H1 (cell line): Measurements from ENCODE around the gene TTC3. TPM values are rescaled to one million over a fixed set of nuclear protein-coding genes. Genes with fewer than 3 reads are reported as not detected.

Source experiments
- CTCF ChIA-PET: fragments of 300-600 bp; sonication (Branson Sonifier 250); formaldehyde crosslinking; loops from one replicate; lab custom pipeline; 2021; ENCODE audit not compliant: partially characterized antibody; lab: Charles Lee
- POLR2A ChIA-PET: fragments of 300-600 bp; sonication (Branson Sonifier 250); formaldehyde crosslinking; loops from one replicate; lab custom pipeline; 2021; ENCODE audit warnings: inconsistent platforms; ENCODE audit not compliant: partially characterized antibody; lab: Charles Lee
- DNase-seq, 2 experiments: peaks; one replicate each; pipeline versions ENCODE4 v3.0.0 to v3.0.0-alpha.2; 2010 to 2022; ENCODE audit warnings: low spot score in 2 of 2, low read depth in 1 of 2, mixed read lengths in 1 of 2
- FAIRE-seq: peaks from 2 replicates; lab custom pipeline; 2011; peaks lifted over from hg19 to GRCh38; lab: Jason Lieb, UNC
- H2AFZ ChIP-seq: 2 replicates; pipeline ENCODE4 v1.8.1; 2012; ENCODE audit warnings: low read length, inconsistent platforms
- H2AK5ac ChIP-seq: 2 replicates; pipeline ENCODE4 v1.6.1; 2013; ENCODE audit warnings: low read depth, low read length
- H2BK120ac ChIP-seq: replicated peaks from 2 replicates; pipeline ENCODE3; 2013; ENCODE audit warnings: low read depth, low read length, inconsistent platforms
- H2BK12ac ChIP-seq: 2 replicates; pipeline ENCODE4 v1.6.1; 2013; ENCODE audit warnings: low read depth, low read length
- H2BK15ac ChIP-seq: 2 replicates; pipeline ENCODE4 v1.6.1; 2013; ENCODE audit warnings: low read length
- H2BK20ac ChIP-seq: 2 replicates; pipeline ENCODE4 v1.6.1; 2013; ENCODE audit warnings: low read length
- H2BK5ac ChIP-seq: 2 replicates; pipeline ENCODE4 v1.6.1; 2013; ENCODE audit warnings: low read depth, low read length
- H3K14ac ChIP-seq: 2 replicates; pipeline ENCODE4 v1.6.1; 2013; ENCODE audit warnings: inconsistent platforms; ENCODE audit not compliant: insufficient read length
- H3K18ac ChIP-seq: 2 replicates; pipeline ENCODE4 v1.6.1; 2013; ENCODE audit warnings: low read length; ENCODE audit errors: extremely low read depth
- H3K23ac ChIP-seq: 2 replicates; pipeline ENCODE4 v1.6.1; 2013; ENCODE audit warnings: inconsistent platforms; ENCODE audit not compliant: insufficient read length
- H3K23me2 ChIP-seq: 2 replicates; pipeline ENCODE4 v1.6.1; 2013; ENCODE audit warnings: low read depth, low read length
- H3K27ac ChIP-seq: 2 replicates; pipeline ENCODE4 v1.6.1; 2011; ENCODE audit warnings: low read depth, low read length, inconsistent platforms
- H3K27me3 ChIP-seq, 4 experiments: replicated peaks in 1 of 4; 1 replicate in 1 of 4; 2 replicates in 3 of 4; pipeline versions ENCODE4 v1.6.1 to v1.8.1; 2011 to 2013; ENCODE audit warnings: low read length in 3 of 4, mild to moderate bottlenecking in 3 of 4, inconsistent platforms in 2 of 4, mixed read lengths in 2 of 4, moderate library complexity in 1 of 4; ENCODE audit not compliant: control insufficient read depth in 3 of 4, insufficient read depth in 3 of 4; ENCODE audit errors: extremely low read depth in 1 of 4
- H3K36me3 ChIP-seq, 4 experiments: 2 replicates each; pipeline versions ENCODE4 v1.6.1 to v1.8.1; 2011 to 2013; ENCODE audit warnings: mild to moderate bottlenecking in 4 of 4, low read length in 3 of 4, moderate library complexity in 2 of 4, control low read depth in 1 of 4, inconsistent platforms in 1 of 4; ENCODE audit not compliant: insufficient read depth in 4 of 4, control insufficient read depth in 2 of 4
- H3K4ac ChIP-seq: replicated peaks from 2 replicates; pipeline ENCODE3; 2013; ENCODE audit warnings: low read length, low read depth, mixed read lengths, inconsistent platforms; ENCODE audit not compliant: insufficient read length
- H3K4me1 ChIP-seq, 4 experiments: replicated peaks in 1 of 4; 1 replicate in 1 of 4; 2 replicates in 3 of 4; pipeline versions ENCODE4 v1.6.1 to v1.8.1; 2011 to 2013; ENCODE audit warnings: low read length in 3 of 4, inconsistent platforms in 2 of 4, mixed read lengths in 1 of 4; ENCODE audit not compliant: insufficient read depth in 4 of 4, control insufficient read depth in 3 of 4
- H3K4me2 ChIP-seq, 2 experiments: 2 replicates each; pipeline versions ENCODE4 v1.6.1 to v1.8.1; 2011 to 2013; ENCODE audit warnings: low read depth in 2 of 2, low read length in 2 of 2, control low read depth in 1 of 2, inconsistent platforms in 1 of 2, mild to moderate bottlenecking in 1 of 2; ENCODE audit not compliant: insufficient read depth in 1 of 2
- H3K4me3 ChIP-seq, 4 experiments: fragments of 200-600, 300-600 bp in 1 of 4; sonication (generic), shearing (Covaris generic), sonication (Bioruptor Twin) in 1 of 4; 2 replicates each; pipeline versions ENCODE4 v1.5.1 to v1.8.1; 2011 to 2016; ENCODE audit warnings: low read length in 4 of 4, low read depth in 3 of 4, control low read depth in 2 of 4, inconsistent platforms in 2 of 4, mild to moderate bottlenecking in 2 of 4, mixed read lengths in 1 of 4, moderate library complexity in 1 of 4; ENCODE audit not compliant: insufficient read depth in 2 of 4; ENCODE audit errors: extremely low read depth in 1 of 4
- H3K56ac ChIP-seq: replicated peaks from 2 replicates; pipeline ENCODE3; 2013; ENCODE audit warnings: low read depth, mild to moderate bottlenecking, mixed read lengths, low read length, inconsistent platforms; ENCODE audit not compliant: insufficient read length
- H3K79me1 ChIP-seq: 2 replicates; pipeline ENCODE4 v1.6.1; 2013; ENCODE audit warnings: low read depth, low read length, control low read depth
- H3K79me2 ChIP-seq, 2 experiments: 2 replicates each; pipeline versions ENCODE4 v1.6.1 to v1.8.1; 2012 to 2013; ENCODE audit warnings: low read length in 2 of 2, mild to moderate bottlenecking in 2 of 2, inconsistent platforms in 1 of 2; ENCODE audit not compliant: insufficient read depth in 2 of 2, control insufficient read depth in 1 of 2
- H3K9ac ChIP-seq, 4 experiments: replicated peaks in 1 of 4; 1 replicate in 1 of 4; 2 replicates in 3 of 4; pipeline versions ENCODE4 v1.6.1 to v1.8.1; 2011 to 2013; ENCODE audit warnings: low read depth in 3 of 4, low read length in 3 of 4, control low read depth in 2 of 4, mild to moderate bottlenecking in 2 of 4, moderate library complexity in 2 of 4, inconsistent platforms in 1 of 4; ENCODE audit errors: extremely low read depth in 1 of 4
- H3K9me3 ChIP-seq, 2 experiments: 2 replicates each; pipeline versions ENCODE4 v1.6.1 to v1.8.1; 2012 to 2013; ENCODE audit warnings: mild to moderate bottlenecking in 2 of 2, moderate library complexity in 2 of 2, control low read depth in 1 of 2, inconsistent platforms in 1 of 2, low read depth in 1 of 2, low read length in 1 of 2, mixed read lengths in 1 of 2; ENCODE audit not compliant: insufficient read depth in 2 of 2
- H4K20me1 ChIP-seq, 2 experiments: replicated peaks in 1 of 2; 2 replicates each; pipeline versions ENCODE3 to v1.8.1; 2011 to 2013; ENCODE audit warnings: inconsistent platforms in 2 of 2, low read length in 2 of 2, mild to moderate bottlenecking in 1 of 2; ENCODE audit not compliant: insufficient read depth in 2 of 2, control insufficient read depth in 1 of 2
- H4K5ac ChIP-seq: 2 replicates; pipeline ENCODE4 v1.6.1; 2013; ENCODE audit warnings: low read length, low read depth, mixed read lengths, inconsistent platforms; ENCODE audit not compliant: insufficient read length
- H4K8ac ChIP-seq: 2 replicates; pipeline ENCODE4 v1.8.0; 2013; ENCODE audit warnings: mild to moderate bottlenecking, moderate library complexity, low read length, inconsistent platforms; ENCODE audit not compliant: insufficient read depth; ENCODE audit errors: extremely low read depth
- H4K91ac ChIP-seq: replicated peaks from 2 replicates; pipeline ENCODE3; 2013; ENCODE audit warnings: low read length, mixed read lengths, inconsistent platforms; ENCODE audit not compliant: insufficient read length
- BACH1 ChIP-seq: IDR thresholded peaks from 2 replicates; pipeline ENCODE4 v1.6.1; 2012; ENCODE audit warnings: low read length, improper control_type of control experiment
- CBX5 ChIP-seq: fragments of 300-800, 300-1000 bp; sonication (generic); IDR thresholded peaks from 2 replicates; pipeline ENCODE4 v1.7.1; 2016; ENCODE audit warnings: antibody characterized with exemption, low read length, low read depth
- CBX8 ChIP-seq: fragments of 300-800, 300-1000 bp; sonication (generic); IDR thresholded peaks from 2 replicates; pipeline ENCODE4 v1.7.1; 2016; ENCODE audit warnings: low read depth, low read length, borderline replicate concordance
- E2F6 ChIP-seq: IDR thresholded peaks from 2 replicates; pipeline ENCODE4 v1.6.1; 2012; ENCODE audit warnings: inconsistent platforms
- PHF8 ChIP-seq: fragments of 200-600 bp; sonication (generic); conservative IDR thresholded peaks from 2 replicates; pipeline ENCODE4 v1.7.1; 2012; ENCODE audit warnings: low read depth, mild to moderate bottlenecking, inconsistent platforms, low read length, moderate library complexity
- RAD21 ChIP-seq, 2 experiments: IDR thresholded peaks in 1 of 2; conservative IDR thresholded peaks in 1 of 2; 2 replicates each; pipeline ENCODE4 v1.6.1; 2011; ENCODE audit warnings: low read depth in 2 of 2, low read length in 2 of 2, improper control_type of control experiment in 1 of 2, inconsistent platforms in 1 of 2, mild to moderate bottlenecking in 1 of 2, moderate library complexity in 1 of 2
- SIX5 ChIP-seq: IDR thresholded peaks from 2 replicates; pipeline ENCODE4 v1.6.1; 2011; ENCODE audit warnings: mild to moderate bottlenecking, low read depth, low read length
- SP2 ChIP-seq: IDR thresholded peaks from 2 replicates; pipeline ENCODE4 v1.6.1; 2012; ENCODE audit warnings: mild to moderate bottlenecking, low read length, inconsistent platforms
- SRF ChIP-seq: IDR thresholded peaks from 2 replicates; pipeline ENCODE4 v1.6.1; 2011; ENCODE audit warnings: mild to moderate bottlenecking, low read depth, low read length, moderate library complexity
- YY1 ChIP-seq: IDR thresholded peaks from 2 replicates; pipeline ENCODE4 v1.6.1; 2011; ENCODE audit warnings: low read depth, mild to moderate bottlenecking, low read length
- ZNF274 ChIP-seq: IDR thresholded peaks from 2 replicates; pipeline ENCODE4 v1.7.0; 2012; ENCODE audit warnings: low read length, borderline replicate concordance; ENCODE audit errors: extremely low read depth
- WGBS, 2 experiments: shearing (Covaris generic) in 1 of 2; methylation state at CpG; one replicate each; pipeline versions ENCODE4 v1.1.6 to v1.1.7; 2013 to 2015; ENCODE audit warnings: low lambda C conversion rate in 2 of 2, mixed read lengths in 2 of 2, inconsistent platforms in 1 of 2, low coverage in 1 of 2, missing lambda C conversion rate in 1 of 2; ENCODE audit not compliant: insufficient replicate concordance in 2 of 2, insufficient coverage in 1 of 2, insufficient read length in 1 of 2; ENCODE audit errors: extremely low coverage in 1 of 2, missing lambda C conversion rate in 1 of 2; 5-methylcytosine and 5-hydroxymethylcytosine counted together
- polyA plus RNA-seq, 7 experiments: library from polyadenylated mRNA; depleted of rRNA in 3 of 7; stranded (reverse) in 5 of 7; unstranded in 2 of 7; fragments of >200 nt in 5 of 7; fragments of 200-250 nt in 2 of 7; gene quantifications; 1 replicate in 5 of 7; 2 replicates in 1 of 7; 4 replicates in 1 of 7; pipeline versions ENCODE4 v1.2.1 to v1.2.3, GENCODE V29; 2011 to 2013; ENCODE audit warnings: missing spikeins in 2 of 7, mixed read lengths in 2 of 7
- total RNA-seq: library from RNA; stranded (reverse); fragmentation: NEBNext Ultra II Directional; extraction: Animal tissue kit (Norgen Biotek cat#: 25700); gene quantifications from 2 replicates; pipeline ENCODE4 v1.2.1, GENCODE V29; 2021

TTC3 gene
- total and polyA plus RNA-seq, 2 of the 8 experiments (the other 6 are each of a cell fraction or from before 2014, with no cell fraction given): 11.0 to 36.2 TPM

- Histone ChIP-seq H3K4me1 (no peaks in the 10 kb centered on the region), H2AFZ (no peak overlapping the region), H3K23me2 (no peaks in the 10 kb centered on the region), H3K4me3 (no peak overlapping the region), H4K8ac (no peak overlapping the region), H3K27ac (no peak overlapping the region), H3K18ac (no peak overlapping the region), H3K27me3 (no peaks in the 10 kb centered on the region), H2AK5ac (no peak overlapping the region), H4K91ac (no peak overlapping the region), H4K5ac (no peak overlapping the region), H3K4ac (no peak overlapping the region), H3K9ac (no peak overlapping the region), H2BK120ac (no peak overlapping the region), H3K56ac (no peak overlapping the region), H2BK5ac (no peak overlapping the region), H3K4me2 (no peak overlapping the region), H2BK15ac (no peak overlapping the region), H3K23ac (no peak overlapping the region), H3K79me1 (no peaks in the 10 kb centered on the region), H3K36me3 (no peaks in the 10 kb centered on the region), H2BK12ac (no peak overlapping the region), H2BK20ac (no peak overlapping the region), H3K9me3 (no peaks in the 10 kb centered on the region), H3K79me2 (no peaks in the 10 kb centered on the region), H4K20me1 (no peaks in the 10 kb centered on the region), H3K14ac (no peak overlapping the region)
- FAIRE-seq (peak; percentile 86), DNase-seq (no peak)
- WGBS, 2 experiments: 83% methylated on average over 6 of the region's 6 CpGs; no CpG with 5 or more reads in 1 of the 2 experiments
- POLR2A ChIA-PET: interaction anchor here (0.7 kb wide), 1 partner anchor 33 kb away, joined by 3 read pairs; no protein-coding TSS in a partner anchor
- CTCF ChIA-PET: interaction anchor here (1.0 to 1.5 kb wide), 3 partner anchors 11 to 143 kb away, joined by 3 to 5 read pairs (median 3); no protein-coding TSS in a partner anchor
- TF ChIP-seq CBX5 (no peak), YY1 (no peak), SP2 (no peak), E2F6 (no peak), SRF (no peak), ZNF274 (no peak), RAD21 (IDR thresholded peaks at IDR 0.05 in 1 of 2, conservative IDR thresholded peaks at IDR 0.05 in 1 of 2; ENCODE audit: low read depth in 2 of 2, low read length in 2 of 2) (peak; percentile 52 to 65), SIX5 (no peak), BACH1 (no peak), CBX8 (no peak), PHF8 (no peak)
Measured at GRCh38 chr21:37119421-37120218, 46.6 kb downstream of the TTC3 start.
